CD4-positive, alpha-beta T cell treated with Interleukin-15 for 4 hours (primary cell): ENCODE measurements around the gene LCE5A.
"Not testable (repeated sequence)": the region's sequence is repeated elsewhere in the genome, so short reads cannot be mapped to it uniquely, and the experiment has no call there.

Experiments
- DNase-seq: peaks from one replicate; pipeline ENCODE4 v3.0.0-alpha.2; 2020; ENCODE audit warnings: low spot score

The LCE5A gene

GRCh38 chr1:152516082-152516481 is 5.5 kb downstream of the LCE5A start:
- DNase-seq = no peak

GRCh38 chr1:152517237-152517811 is 6.7 kb downstream of the LCE5A start:
- no peak for DNase-seq

DNA sequence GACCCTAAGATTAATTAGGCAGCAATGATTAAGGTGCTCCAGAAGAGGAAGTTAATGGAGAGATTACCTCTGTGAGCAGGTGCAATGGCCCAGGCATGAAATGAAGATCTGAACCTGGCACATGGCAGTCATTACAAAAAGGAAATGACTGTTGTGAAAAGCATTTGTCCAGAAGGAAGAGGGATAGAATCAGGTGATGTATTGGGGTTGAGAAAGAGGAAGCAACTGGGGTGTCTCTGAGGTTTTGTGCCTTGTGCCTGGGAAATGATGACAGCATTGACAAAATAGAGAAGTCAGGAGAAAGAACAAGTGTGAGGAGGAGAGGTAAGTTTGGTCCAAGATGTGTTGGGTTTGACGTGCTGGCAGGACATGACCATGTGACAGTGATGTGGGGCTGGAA is 9.2 kb downstream of the LCE5A start:
- DNase-seq = no peak

GRCh38 chr1:152520561-152521090 is 10.0 kb downstream of the LCE5A start:
- no peak for DNase-seq

GRCh38 chr1:152525080-152525641 is 14.6 kb downstream of the LCE5A start:
- no peak for DNase-seq

GRCh38 chr1:152533327-152533938 is 22.8 kb downstream of the LCE5A start:
- DNase-seq = peak; percentile 10

DNA sequence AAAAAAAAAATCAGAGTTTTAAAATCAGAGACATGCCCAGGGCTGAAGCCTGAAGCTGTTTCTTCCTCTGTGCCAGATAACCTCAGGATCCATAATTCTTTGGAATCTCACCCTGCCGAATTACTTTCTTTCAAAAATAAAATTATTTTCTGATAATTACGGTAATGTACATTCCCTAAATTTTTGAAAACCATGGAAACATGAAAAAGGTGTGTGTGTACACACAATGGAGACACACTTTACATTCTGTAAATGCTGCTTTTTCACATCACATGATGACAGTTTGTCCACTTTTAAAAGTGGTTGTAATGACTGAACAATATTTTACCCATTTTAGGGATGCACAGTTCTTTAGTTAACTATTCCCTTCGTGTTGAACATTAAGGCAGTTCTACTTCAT is 25.2 kb downstream of the LCE5A start:
- no peak for DNase-seq

- DNase-seq = no peak
These were observed 26.9 kb downstream of the LCE5A start for GRCh38 chr1:152537496-152537895.

DNA sequence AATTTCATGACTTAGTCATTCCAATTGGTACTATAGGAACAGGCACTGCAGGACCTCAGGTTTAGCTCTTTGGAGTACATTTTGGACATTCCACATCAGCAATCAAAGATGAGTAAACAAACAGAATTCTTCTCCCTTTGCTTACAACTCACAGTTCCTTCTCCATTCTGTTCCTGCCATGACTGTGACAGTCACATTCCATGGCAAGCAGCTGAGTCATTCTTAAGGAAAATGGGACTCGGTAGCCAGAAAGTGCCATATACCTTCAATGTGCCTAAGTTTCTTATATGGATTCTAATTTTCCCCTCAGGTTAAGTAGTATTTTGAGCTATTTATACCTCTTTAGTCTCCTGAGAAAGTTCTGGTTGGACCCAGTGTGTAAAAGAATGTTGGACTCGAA is 29.3 kb downstream of the LCE5A start:
- DNase-seq = no peak

GRCh38 chr1:152543820-152544219 is 33.2 kb downstream of the LCE5A start:
- DNase-seq = no peak

DNA sequence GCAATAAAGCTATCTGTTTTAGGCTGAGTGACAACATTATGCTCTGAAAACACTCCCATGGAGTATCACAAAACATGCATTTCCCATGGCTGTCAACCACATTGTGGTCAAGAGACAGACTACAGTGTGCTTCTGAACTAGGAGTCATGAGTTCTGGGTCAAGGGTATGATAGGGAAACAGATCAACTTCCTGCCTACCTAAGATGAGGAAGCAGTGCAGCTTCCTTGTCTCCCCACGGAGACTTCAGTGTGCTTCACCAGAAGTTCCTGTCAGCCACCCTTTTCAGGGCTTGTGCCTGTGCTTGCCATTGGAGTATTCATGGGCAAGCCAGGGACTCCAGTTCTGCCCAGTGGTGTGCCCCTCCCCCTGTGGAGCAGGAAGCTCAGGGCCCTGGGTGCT is 36.1 kb downstream of the LCE5A start:
- DNase-seq = no peak

DNA sequence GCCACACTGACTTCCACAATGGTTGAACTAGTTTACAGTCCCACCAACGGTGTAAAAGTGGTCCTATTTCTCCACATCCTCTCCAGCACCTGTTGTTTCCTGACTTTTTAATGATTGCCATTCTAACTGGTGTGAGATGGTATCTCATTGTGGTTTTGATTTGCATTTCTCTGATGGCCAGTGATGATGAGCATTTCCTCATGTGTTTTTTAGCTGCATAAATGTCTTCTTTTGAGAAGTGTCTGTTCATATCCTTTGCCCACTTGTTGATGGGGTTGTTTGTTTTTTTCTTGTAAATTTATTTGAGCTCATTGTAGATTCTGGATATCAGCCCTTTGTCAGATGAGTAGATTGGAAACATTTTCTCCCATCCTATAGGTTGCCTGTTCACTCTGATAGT is 37.8 kb downstream of the LCE5A start:
- DNase-seq = not testable (repeated sequence)
